ENCODE measurements around the gene GOLGA1. TPM values are rescaled to one million over a fixed set of nuclear protein-coding genes. Genes with fewer than 3 reads are reported as not detected.

The GOLGA1 gene
- total and polyA plus RNA-seq, 10 of the 15 experiments (the other 5 are each of a cell fraction or from before 2014, with no cell fraction given), result 2.9 to 14.1 (median 8.1) TPM

- Histone ChIP-seq H3K9ac (ENCODE audit: control insufficient read depth, insufficient read depth, low read length) (no peak overlapping the region), H3K79me2 (ENCODE audit: control insufficient read depth, insufficient read depth, low read length) (no peaks in the 10 kb centered on the region), H3K36me3 (ENCODE audit: control insufficient read depth in 2 of 2, insufficient read depth in 2 of 2, low read length in 1 of 2) (peaks cover 0 to 6% of the 10 kb centered on the region in 2 experiments; a peak in 1 of 4 replicates), H3K27me3 (replicated peaks in 1 of 2; ENCODE audit: control insufficient read depth in 2 of 2, insufficient read depth in 2 of 2, low read length in 1 of 2) (no peaks in the 10 kb centered on the region), H2AFZ (ENCODE audit: control insufficient read depth, low read depth, low read length) (no peak overlapping the region), H3K4me1 (ENCODE audit: control insufficient read depth, insufficient read depth, low read length) (no peaks in the 10 kb centered on the region), H4K20me1 (ENCODE audit: control insufficient read depth, insufficient read depth) (no peaks in the 10 kb centered on the region), H3K4me2 (ENCODE audit: control insufficient read depth, insufficient read depth) (no peak overlapping the region), H3K4me3 (no peak overlapping the region), H3K9me3 (replicated peaks; ENCODE audit: control insufficient read depth, insufficient read depth, low read length) (no peaks in the 10 kb centered on the region), H3K27ac (ENCODE audit: control insufficient read depth, insufficient read depth) (no peak overlapping the region)
- DNase-seq (ENCODE audit: low read depth, low spot score) (no peak), ATAC-seq (no peak; the same call in 2 of the 3 replicates), FAIRE-seq (no peak)
- TF ChIP-seq NFIC (IDR thresholded peaks at IDR 0.05; ENCODE audit: low read depth, low read length), result peak; percentile 31; the same call in 1 of the 2 replicates
- TF ChIP-seq POLR2A (IDR thresholded peaks at IDR 0.05; ENCODE audit: low read depth, low read length), result no peak
- peak; percentile 74 for TF ChIP-seq JUNB (IDR thresholded peaks at IDR 0.05)
- in situ Hi-C loops (cut with MboI), result no loop called here
- ChIA-PET RAD21 (ENCODE audit: unreplicated experiment) (no interaction called here), SMC1A (ENCODE audit: uncharacterized antibody, unreplicated experiment) (no interaction called here), CTCF (no interaction called here), POLR2A (interaction anchor here (0.5 kb wide), 1 partner anchor 33 kb away, joined by 9 read pairs; no protein-coding TSS in a partner anchor)
- 52% methylated on average over 2 of the region's 2 CpGs for WGBS (ENCODE audit: insufficient coverage, insufficient replicate concordance, low lambda C conversion rate, missing lambda C conversion rate)
- BruUV-seq (replicated peaks), result no TSS peak
- intact Hi-C loops (cut with micrococcal nuclease; ENCODE audit: unreplicated experiment), result no loop called here
Observed at GRCh38 chr9:124972241-124972770, 31.4 kb upstream of the GOLGA1 start.

GRCh38 chr9:124969401-124969800, 28.5 kb upstream of the GOLGA1 start:
- POLR2A ChIA-PET, result no interaction called here
- 96% methylated on average over 2 of the region's 2 CpGs for WGBS (ENCODE audit: insufficient coverage, insufficient replicate concordance, low lambda C conversion rate, missing lambda C conversion rate)
- H2AFZ ChIP-seq (ENCODE audit: control insufficient read depth, low read depth, low read length), result no peak overlapping the region
- no peaks in the 10 kb centered on the region for H3K79me2 ChIP-seq (ENCODE audit: control insufficient read depth, insufficient read depth, low read length)
- FAIRE-seq, result no peak
- in situ Hi-C loops (cut with MboI), result no loop called here
- DNase-seq (ENCODE audit: low read depth, low spot score), result no peak
- CTCF ChIA-PET, result interaction anchor here (1.1 kb wide), 1 partner anchor 12 kb away, joined by 3 read pairs; no protein-coding TSS in a partner anchor
- H3K4me1 ChIP-seq (ENCODE audit: control insufficient read depth, insufficient read depth, low read length), result no peaks in the 10 kb centered on the region
- intact Hi-C loops (cut with micrococcal nuclease; ENCODE audit: unreplicated experiment), result no loop called here
- H3K36me3 ChIP-seq (ENCODE audit: control insufficient read depth in 2 of 2, insufficient read depth in 2 of 2, low read length in 1 of 2), result peaks cover 0 to 6% of the 10 kb centered on the region in 2 experiments; a peak in 1 of 4 replicates
- no peak overlapping the region for H3K4me2 ChIP-seq (ENCODE audit: control insufficient read depth, insufficient read depth)
- no peak overlapping the region for H3K27ac ChIP-seq (ENCODE audit: control insufficient read depth, insufficient read depth)
- no peaks in the 10 kb centered on the region for H3K9me3 ChIP-seq (replicated peaks; ENCODE audit: control insufficient read depth, insufficient read depth, low read length)
- SMC1A ChIA-PET (ENCODE audit: uncharacterized antibody, unreplicated experiment), result no interaction called here
- H3K9ac ChIP-seq (ENCODE audit: control insufficient read depth, insufficient read depth, low read length), result no peak overlapping the region
- H4K20me1 ChIP-seq (ENCODE audit: control insufficient read depth, insufficient read depth), result no peaks in the 10 kb centered on the region
- BruUV-seq (replicated peaks), result no TSS peak
- H3K4me3 ChIP-seq, result no peak overlapping the region
- RAD21 ChIA-PET (ENCODE audit: unreplicated experiment), result no interaction called here
- no peaks in the 10 kb centered on the region for H3K27me3 ChIP-seq (replicated peaks in 1 of 2; ENCODE audit: control insufficient read depth in 2 of 2, insufficient read depth in 2 of 2, low read length in 1 of 2)
- ATAC-seq, result no peak
- no peak for TF ChIP-seq GATAD2B (conservative IDR thresholded peaks at IDR 0.05; ENCODE audit: low read depth)
- TF ChIP-seq CHD4 (IDR thresholded peaks at IDR 0.05), result no peak
- no peak for TF ChIP-seq CHD2 (IDR thresholded peaks at IDR 0.05; ENCODE audit: borderline replicate concordance, low read depth, low read length)
- no peak for TF ChIP-seq BCLAF1 (IDR thresholded peaks at IDR 0.05)
- TF ChIP-seq USF2 (IDR thresholded peaks at IDR 0.05; ENCODE audit: borderline replicate concordance, low read depth, low read length), result no peak
- TF ChIP-seq KDM1A (IDR thresholded peaks at IDR 0.05; ENCODE audit: borderline replicate concordance), result no peak
- no peak for TF ChIP-seq KLF5 (IDR thresholded peaks at IDR 0.05; ENCODE audit: partially characterized antibody)
- no peak for TF ChIP-seq EGR1 (IDR thresholded peaks at IDR 0.05; ENCODE audit: borderline replicate concordance in 1 of 2, low read depth in 2 of 2, low read length in 2 of 2)
- TF ChIP-seq RBBP5 (conservative IDR thresholded peaks at IDR 0.05), result no peak
- no peak for TF ChIP-seq SKIL (IDR thresholded peaks at IDR 0.05; ENCODE audit: low read depth, poor library complexity, severe bottlenecking)
